Fibroblast of mammary gland (primary cell): ENCODE measurements around the gene CLTCL1.

ENCODE experiments used
- DNase-seq: peaks from one replicate; pipeline ENCODE4 v3.0.0-alpha.2; 2010; ENCODE audit warnings: low read depth
- H3K4me3 ChIP-seq: 2 replicates; pipeline ENCODE4 v1.5.1; 2011; ENCODE audit warnings: low read depth, mild to moderate bottlenecking, low read length, moderate library complexity; ENCODE audit not compliant: control insufficient read depth
- CTCF ChIP-seq: conservative IDR thresholded peaks from 2 replicates; pipeline ENCODE4 v1.5.1; 2011; ENCODE audit warnings: low read depth, low read length, inconsistent platforms; ENCODE audit not compliant: control insufficient read depth, insufficient read depth

CLTCL1 gene

GRCh38 chr22:19275513-19275912, 16.0 kb downstream of the CLTCL1 start:
- TF ChIP-seq CTCF = no peak
- H3K4me3 ChIP-seq = no peak overlapping the region
- DNase-seq = no peak

GRCh38 chr22:19275104-19275503, 16.4 kb downstream of the CLTCL1 start:
- H3K4me3 ChIP-seq = no peak overlapping the region
- DNase-seq = no peak
- TF ChIP-seq CTCF = no peak

GRCh38 chr22:19271856-19272535, 19.5 kb downstream of the CLTCL1 start:
- no peak overlapping the region for H3K4me3 ChIP-seq
- no peak for TF ChIP-seq CTCF
- DNase-seq = no peak

- H3K4me3 ChIP-seq = no peak overlapping the region
- DNase-seq = no peak
- no peak for TF ChIP-seq CTCF
Observed at GRCh38 chr22:19271273-19271855, 20.2 kb downstream of the CLTCL1 start.

GRCh38 chr22:19270873-19271272, 20.6 kb downstream of the CLTCL1 start:
- H3K4me3 ChIP-seq = no peak overlapping the region
- no peak for TF ChIP-seq CTCF
- DNase-seq = no peak

GRCh38 chr22:19266547-19267086, 24.9 kb downstream of the CLTCL1 start:
- no peak overlapping the region for H3K4me3 ChIP-seq
- TF ChIP-seq CTCF = no peak
- no peak for DNase-seq
